Measurements from ENCODE around the gene MRPS9.

MRPS9 gene

GRCh38 chr2:105057005-105057404, 19.1 kb downstream of the MRPS9 start:
- no peaks in the 10 kb centered on the region for H3K36me3 ChIP-seq (ENCODE audit: control insufficient read depth, insufficient read depth, low read length)
- no peaks in the 10 kb centered on the region for H3K4me1 ChIP-seq (ENCODE audit: control insufficient read depth, insufficient read depth, low read length)
- H3K9ac ChIP-seq (ENCODE audit: low read depth, low read length): no peak overlapping the region
- H3K9me3 ChIP-seq (ENCODE audit: control insufficient read depth, insufficient read depth, low read length): no peaks in the 10 kb centered on the region
- H3K27me3 ChIP-seq (ENCODE audit: control insufficient read depth, insufficient read depth, low read length): no peaks in the 10 kb centered on the region
- no peak overlapping the region for H3K4me3 ChIP-seq (ENCODE audit: low read depth, low read length)

GRCh38 chr2:105061560-105061959, 23.7 kb downstream of the MRPS9 start:
- Histone ChIP-seq H3K4me3 (ENCODE audit: low read depth, low read length) (no peak overlapping the region), H3K27me3 (ENCODE audit: control insufficient read depth, insufficient read depth, low read length) (no peaks in the 10 kb centered on the region), H3K9me3 (ENCODE audit: control insufficient read depth, insufficient read depth, low read length) (no peaks in the 10 kb centered on the region), H3K9ac (ENCODE audit: low read depth, low read length) (no peak overlapping the region), H3K4me1 (ENCODE audit: control insufficient read depth, insufficient read depth, low read length) (peaks cover 12% of the 10 kb centered on the region), H3K36me3 (ENCODE audit: control insufficient read depth, insufficient read depth, low read length) (no peaks in the 10 kb centered on the region)

GRCh38 chr2:105062158-105062557, 24.3 kb downstream of the MRPS9 start:
- H3K4me1 ChIP-seq (ENCODE audit: control insufficient read depth, insufficient read depth, low read length): peaks cover 12% of the 10 kb centered on the region
- no peaks in the 10 kb centered on the region for H3K27me3 ChIP-seq (ENCODE audit: control insufficient read depth, insufficient read depth, low read length)
- H3K9ac ChIP-seq (ENCODE audit: low read depth, low read length): no peak overlapping the region
- H3K4me3 ChIP-seq (ENCODE audit: low read depth, low read length): no peak overlapping the region
- no peaks in the 10 kb centered on the region for H3K9me3 ChIP-seq (ENCODE audit: control insufficient read depth, insufficient read depth, low read length)
- no peaks in the 10 kb centered on the region for H3K36me3 ChIP-seq (ENCODE audit: control insufficient read depth, insufficient read depth, low read length)

- peaks cover 20% of the 10 kb centered on the region for H3K4me1 ChIP-seq (ENCODE audit: control insufficient read depth, insufficient read depth, low read length)
- no peak overlapping the region for H3K9ac ChIP-seq (ENCODE audit: low read depth, low read length)
- no peaks in the 10 kb centered on the region for H3K27me3 ChIP-seq (ENCODE audit: control insufficient read depth, insufficient read depth, low read length)
- H3K36me3 ChIP-seq (ENCODE audit: control insufficient read depth, insufficient read depth, low read length): no peaks in the 10 kb centered on the region
- H3K4me3 ChIP-seq (ENCODE audit: low read depth, low read length): no peak overlapping the region
- no peaks in the 10 kb centered on the region for H3K9me3 ChIP-seq (ENCODE audit: control insufficient read depth, insufficient read depth, low read length)
These were observed 30.5 kb downstream of the MRPS9 start for GRCh38 chr2:105068387-105068786.

GRCh38 chr2:105068875-105069274, 31.0 kb downstream of the MRPS9 start:
- Histone ChIP-seq H3K9ac (ENCODE audit: low read depth, low read length) (no peak overlapping the region), H3K27me3 (ENCODE audit: control insufficient read depth, insufficient read depth, low read length) (no peaks in the 10 kb centered on the region), H3K4me3 (ENCODE audit: low read depth, low read length) (no peak overlapping the region), H3K9me3 (ENCODE audit: control insufficient read depth, insufficient read depth, low read length) (no peaks in the 10 kb centered on the region), H3K36me3 (ENCODE audit: control insufficient read depth, insufficient read depth, low read length) (no peaks in the 10 kb centered on the region), H3K4me1 (ENCODE audit: control insufficient read depth, insufficient read depth, low read length) (peaks cover 24% of the 10 kb centered on the region)

GRCh38 chr2:105070010-105070865, 32.4 kb downstream of the MRPS9 start:
- Histone ChIP-seq H3K9me3 (ENCODE audit: control insufficient read depth, insufficient read depth, low read length) (no peaks in the 10 kb centered on the region), H3K36me3 (ENCODE audit: control insufficient read depth, insufficient read depth, low read length) (no peaks in the 10 kb centered on the region), H3K9ac (ENCODE audit: low read depth, low read length) (no peak overlapping the region), H3K4me1 (ENCODE audit: control insufficient read depth, insufficient read depth, low read length) (peaks cover 18% of the 10 kb centered on the region), H3K27me3 (ENCODE audit: control insufficient read depth, insufficient read depth, low read length) (no peaks in the 10 kb centered on the region), H3K4me3 (ENCODE audit: low read depth, low read length) (no peak overlapping the region)

GRCh38 chr2:105071379-105071778, 33.5 kb downstream of the MRPS9 start:
- Histone ChIP-seq H3K27me3 (ENCODE audit: control insufficient read depth, insufficient read depth, low read length) (no peaks in the 10 kb centered on the region), H3K4me3 (ENCODE audit: low read depth, low read length) (no peak overlapping the region), H3K36me3 (ENCODE audit: control insufficient read depth, insufficient read depth, low read length) (no peaks in the 10 kb centered on the region), H3K4me1 (ENCODE audit: control insufficient read depth, insufficient read depth, low read length) (peaks cover 12% of the 10 kb centered on the region), H3K9ac (ENCODE audit: low read depth, low read length) (no peak overlapping the region), H3K9me3 (ENCODE audit: control insufficient read depth, insufficient read depth, low read length) (no peaks in the 10 kb centered on the region)

GRCh38 chr2:105072039-105072438, 34.2 kb downstream of the MRPS9 start:
- H3K36me3 ChIP-seq (ENCODE audit: control insufficient read depth, insufficient read depth, low read length): no peaks in the 10 kb centered on the region
- no peak overlapping the region for H3K4me3 ChIP-seq (ENCODE audit: low read depth, low read length)
- no peaks in the 10 kb centered on the region for H3K27me3 ChIP-seq (ENCODE audit: control insufficient read depth, insufficient read depth, low read length)
- peaks cover 12% of the 10 kb centered on the region for H3K4me1 ChIP-seq (ENCODE audit: control insufficient read depth, insufficient read depth, low read length)
- no peak overlapping the region for H3K9ac ChIP-seq (ENCODE audit: low read depth, low read length)
- no peaks in the 10 kb centered on the region for H3K9me3 ChIP-seq (ENCODE audit: control insufficient read depth, insufficient read depth, low read length)

GRCh38 chr2:105073591-105073990, 35.7 kb downstream of the MRPS9 start:
- H3K4me1 ChIP-seq (ENCODE audit: control insufficient read depth, insufficient read depth, low read length): peaks cover 12% of the 10 kb centered on the region
- H3K27me3 ChIP-seq (ENCODE audit: control insufficient read depth, insufficient read depth, low read length): no peaks in the 10 kb centered on the region
- H3K4me3 ChIP-seq (ENCODE audit: low read depth, low read length): no peak overlapping the region
- H3K9ac ChIP-seq (ENCODE audit: low read depth, low read length): no peak overlapping the region
- H3K36me3 ChIP-seq (ENCODE audit: control insufficient read depth, insufficient read depth, low read length): no peaks in the 10 kb centered on the region
- H3K9me3 ChIP-seq (ENCODE audit: control insufficient read depth, insufficient read depth, low read length): no peaks in the 10 kb centered on the region

GRCh38 chr2:105076121-105076520, 38.3 kb downstream of the MRPS9 start:
- Histone ChIP-seq H3K36me3 (ENCODE audit: control insufficient read depth, insufficient read depth, low read length) (no peaks in the 10 kb centered on the region), H3K4me1 (ENCODE audit: control insufficient read depth, insufficient read depth, low read length) (peaks cover 20% of the 10 kb centered on the region), H3K4me3 (ENCODE audit: low read depth, low read length) (no peak overlapping the region), H3K9ac (ENCODE audit: low read depth, low read length) (no peak overlapping the region), H3K27me3 (ENCODE audit: control insufficient read depth, insufficient read depth, low read length) (no peaks in the 10 kb centered on the region), H3K9me3 (ENCODE audit: control insufficient read depth, insufficient read depth, low read length) (no peaks in the 10 kb centered on the region)

- Histone ChIP-seq H3K36me3 (ENCODE audit: control insufficient read depth, insufficient read depth, low read length) (no peaks in the 10 kb centered on the region), H3K4me1 (ENCODE audit: control insufficient read depth, insufficient read depth, low read length) (peaks cover 14% of the 10 kb centered on the region), H3K9ac (ENCODE audit: low read depth, low read length) (no peak overlapping the region), H3K9me3 (ENCODE audit: control insufficient read depth, insufficient read depth, low read length) (no peaks in the 10 kb centered on the region), H3K4me3 (ENCODE audit: low read depth, low read length) (no peak overlapping the region), H3K27me3 (ENCODE audit: control insufficient read depth, insufficient read depth, low read length) (no peaks in the 10 kb centered on the region)
These were observed 41.1 kb downstream of the MRPS9 start for GRCh38 chr2:105078906-105079495.

GRCh38 chr2:105080461-105080860, 42.6 kb downstream of the MRPS9 start:
- no peak overlapping the region for H3K4me3 ChIP-seq (ENCODE audit: low read depth, low read length)
- H3K4me1 ChIP-seq (ENCODE audit: control insufficient read depth, insufficient read depth, low read length): peaks cover 14% of the 10 kb centered on the region
- H3K27me3 ChIP-seq (ENCODE audit: control insufficient read depth, insufficient read depth, low read length): no peaks in the 10 kb centered on the region
- H3K9ac ChIP-seq (ENCODE audit: low read depth, low read length): no peak overlapping the region
- no peaks in the 10 kb centered on the region for H3K9me3 ChIP-seq (ENCODE audit: control insufficient read depth, insufficient read depth, low read length)
- no peaks in the 10 kb centered on the region for H3K36me3 ChIP-seq (ENCODE audit: control insufficient read depth, insufficient read depth, low read length)
